ENCODE measurements around the gene SCAMP3. TPM values are rescaled to one million over a fixed set of nuclear protein-coding genes. Genes with fewer than 3 reads are reported as not detected.
"Not testable (repeated sequence)": the region's sequence is repeated elsewhere in the genome, so short reads cannot be mapped to it uniquely, and the experiment has no call there.

Gene SCAMP3
- total and polyA plus RNA-seq, 8 donors: 45.8 to 85.3 (median 55.7) TPM

DNA sequence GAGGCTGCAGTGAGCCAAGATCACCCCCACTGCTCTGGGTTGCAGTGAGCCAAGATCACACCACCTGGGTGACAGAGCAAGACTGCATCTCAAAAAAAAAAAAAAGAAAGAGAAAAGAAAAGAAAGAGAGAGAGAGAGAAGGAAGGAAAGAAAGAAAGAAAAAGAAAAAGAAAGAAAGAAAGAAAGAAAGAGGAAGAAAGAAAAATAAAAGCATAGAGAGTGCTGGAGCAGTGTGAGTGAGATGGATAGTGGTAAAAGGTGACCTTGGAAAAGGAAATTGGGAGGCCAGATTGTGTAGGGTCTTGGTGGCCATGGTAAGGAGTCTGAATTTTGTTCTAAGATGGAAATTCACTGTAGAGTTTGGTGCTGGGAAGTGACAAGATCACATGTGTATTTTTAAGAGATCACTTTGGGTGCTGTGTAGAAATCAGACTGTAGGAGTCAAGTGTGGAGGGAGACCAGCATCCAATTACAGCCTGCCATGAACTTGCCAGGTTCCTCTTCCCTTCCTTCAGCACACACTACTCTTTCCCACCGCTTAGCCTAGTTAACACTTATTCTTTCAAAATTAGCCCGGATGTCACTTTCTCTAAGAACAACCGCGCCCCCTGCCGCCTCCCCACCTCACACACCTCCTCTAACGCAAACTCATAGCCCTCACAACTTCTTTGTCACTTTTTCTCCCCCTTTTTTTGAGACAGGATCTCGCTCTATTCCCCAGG lies 35.8 kb downstream of the SCAMP3 start:
- TF ChIP-seq, protein P1, sequence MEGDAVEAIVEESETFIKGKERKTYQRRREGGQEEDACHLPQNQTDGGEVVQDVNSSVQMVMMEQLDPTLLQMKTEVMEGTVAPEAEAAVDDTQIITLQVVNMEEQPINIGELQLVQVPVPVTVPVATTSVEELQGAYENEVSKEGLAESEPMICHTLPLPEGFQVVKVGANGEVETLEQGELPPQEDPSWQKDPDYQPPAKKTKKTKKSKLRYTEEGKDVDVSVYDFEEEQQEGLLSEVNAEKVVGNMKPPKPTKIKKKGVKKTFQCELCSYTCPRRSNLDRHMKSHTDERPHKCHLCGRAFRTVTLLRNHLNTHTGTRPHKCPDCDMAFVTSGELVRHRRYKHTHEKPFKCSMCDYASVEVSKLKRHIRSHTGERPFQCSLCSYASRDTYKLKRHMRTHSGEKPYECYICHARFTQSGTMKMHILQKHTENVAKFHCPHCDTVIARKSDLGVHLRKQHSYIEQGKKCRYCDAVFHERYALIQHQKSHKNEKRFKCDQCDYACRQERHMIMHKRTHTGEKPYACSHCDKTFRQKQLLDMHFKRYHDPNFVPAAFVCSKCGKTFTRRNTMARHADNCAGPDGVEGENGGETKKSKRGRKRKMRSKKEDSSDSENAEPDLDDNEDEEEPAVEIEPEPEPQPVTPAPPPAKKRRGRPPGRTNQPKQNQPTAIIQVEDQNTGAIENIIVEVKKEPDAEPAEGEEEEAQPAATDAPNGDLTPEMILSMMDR (IDR thresholded peaks at IDR 0.05): peak; percentile 28 to 56
- ATAC-seq (peak; percentile 73), DNase-seq (peak; percentile 56 to 90 (median 80))
- Histone ChIP-seq H3K27me3 (no peaks in the 10 kb centered on the region), H3K9me3 (no peaks in the 10 kb centered on the region), H3K36me3 (no peaks in the 10 kb centered on the region), H3K27ac (peak overlapping the region; percentile 85), H3K4me1 (peaks cover 3 to 59% of the 10 kb centered on the region in 2 donors), H3K4me3 (peak overlapping the region; percentile 56 to 60)
- intact Hi-C loops (cut with DNase I): no loop called here

DNA sequence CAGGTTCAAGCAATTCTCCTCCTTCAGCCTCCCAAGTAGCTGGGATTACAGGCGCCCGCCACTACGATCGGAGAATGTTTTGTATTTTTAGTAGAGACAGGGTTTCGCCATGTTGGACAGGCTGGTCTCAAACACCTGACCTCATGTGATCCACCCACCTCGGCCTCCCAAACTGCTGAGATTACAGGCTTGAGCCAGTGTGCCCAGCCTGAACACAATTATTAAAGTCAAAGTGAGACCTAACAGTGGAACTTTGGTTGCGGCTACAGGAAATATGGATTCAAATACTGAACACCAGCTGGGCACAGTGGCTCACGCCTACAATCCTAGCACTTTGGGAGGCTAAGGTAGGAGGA lies 36.8 kb downstream of the SCAMP3 start:
- intact Hi-C loops (cut with DNase I); H3K9me3 ChIP-seq; ATAC-seq; DNase-seq; H3K4me3 ChIP-seq; H3K27me3 ChIP-seq; H3K36me3 ChIP-seq: not testable (repeated sequence)
- H3K27ac ChIP-seq: peak overlapping the region in 1 of 2 donors; percentile 85
- H3K4me1 ChIP-seq: peaks cover 3 to 67% of the 10 kb centered on the region in 2 donors

DNA sequence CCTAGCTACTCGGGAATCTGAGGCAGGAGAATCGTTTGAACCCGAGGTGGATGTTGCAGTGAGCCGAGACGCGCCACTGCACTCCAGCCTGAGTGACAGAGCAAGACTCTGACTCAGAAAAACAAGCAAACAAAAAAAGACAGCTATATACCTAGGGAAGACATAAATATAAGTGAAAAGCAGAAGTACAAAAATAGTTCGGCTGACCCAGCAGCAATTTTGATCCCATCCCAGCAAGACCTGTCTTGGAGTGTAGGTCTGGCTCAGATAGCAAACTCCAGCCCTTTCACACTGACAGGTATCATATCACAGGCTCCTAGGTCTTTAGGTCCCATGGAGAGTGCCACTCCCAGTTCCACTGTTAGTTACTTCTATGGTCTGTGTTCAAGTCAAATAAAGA lies 39.1 kb downstream of the SCAMP3 start:
- Histone ChIP-seq H3K27me3 (no peaks in the 10 kb centered on the region), H3K9me3 (no peaks in the 10 kb centered on the region), H3K27ac (peak overlapping the region in 1 of 2 donors; percentile 85), H3K36me3 (no peaks in the 10 kb centered on the region), H3K4me1 (peaks cover 3 to 79% of the 10 kb centered on the region in 2 donors), H3K4me3 (no peak overlapping the region)
- ATAC-seq: no peak
- DNase-seq: no peak
- TF ChIP-seq, protein P1 (IDR thresholded peaks at IDR 0.05): no peak
- intact Hi-C loops (cut with DNase I): no loop called here

DNA sequence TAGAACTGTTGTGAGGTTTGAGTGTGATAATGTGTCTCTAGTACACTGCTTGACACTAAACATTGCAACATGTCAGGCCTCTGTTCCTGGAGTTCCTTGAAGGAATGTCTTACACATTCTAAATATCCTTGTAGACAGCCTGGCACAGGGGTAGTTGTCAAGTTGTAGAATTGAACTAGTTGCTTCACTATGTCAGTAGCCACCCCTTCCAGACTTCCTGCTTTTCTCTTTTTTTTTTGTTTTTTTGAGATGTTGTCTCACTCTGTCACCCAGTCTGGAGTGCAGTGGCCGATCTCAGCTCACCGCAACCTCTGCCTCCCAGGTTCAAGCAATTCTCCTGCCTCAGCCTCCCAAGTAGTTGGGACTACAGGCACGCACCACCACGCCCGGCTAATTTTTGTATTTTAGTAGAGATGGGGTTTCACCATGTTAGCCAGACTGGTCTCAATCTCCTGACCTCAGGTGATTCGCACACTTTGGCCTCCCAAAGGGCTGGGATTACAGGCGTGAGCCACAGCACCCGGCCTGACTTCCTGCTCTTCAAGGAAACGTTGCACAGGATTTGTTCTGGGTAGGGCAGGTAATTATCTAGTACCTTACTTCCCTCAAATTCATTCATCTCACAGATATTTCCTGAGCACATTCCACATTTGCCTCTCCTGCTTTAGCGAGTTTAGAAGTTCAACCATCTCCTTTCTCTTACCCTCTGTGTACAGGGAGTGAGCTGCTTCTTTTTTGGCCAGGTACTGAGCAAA lies 41.8 kb downstream of the SCAMP3 start:
- H3K4me3 ChIP-seq; ATAC-seq; intact Hi-C loops (cut with DNase I); H3K36me3 ChIP-seq; H3K27me3 ChIP-seq; DNase-seq; H3K9me3 ChIP-seq: not testable (repeated sequence)
- Histone ChIP-seq H3K4me1 (peaks cover 3 to 61% of the 10 kb centered on the region in 2 donors), H3K27ac (peak overlapping the region; percentile 8 to 82)

DNA sequence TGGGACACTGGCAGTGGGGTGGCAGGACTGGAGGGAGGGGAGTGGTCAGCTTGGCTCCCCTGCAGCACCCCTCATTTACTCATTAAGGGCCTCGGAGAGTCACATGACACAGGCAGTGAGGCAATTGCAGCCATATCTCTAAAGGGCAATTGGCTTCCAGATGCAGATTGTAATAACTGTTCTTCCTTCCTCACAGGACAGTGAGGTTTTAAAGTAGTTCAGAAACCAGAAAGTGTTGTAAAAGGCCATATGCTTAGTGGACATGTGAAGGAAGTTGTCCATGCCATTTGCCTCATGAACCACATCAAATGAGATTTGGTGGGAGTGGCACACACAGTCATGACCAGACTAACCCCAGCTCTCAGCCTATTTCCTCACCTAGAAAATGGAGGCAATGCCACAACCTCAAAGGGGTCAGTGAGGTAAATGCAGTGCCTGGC lies 42.5 kb downstream of the SCAMP3 start:
- Histone ChIP-seq H3K36me3 (no peaks in the 10 kb centered on the region), H3K27ac (peak overlapping the region; percentile 8 to 82), H3K27me3 (no peaks in the 10 kb centered on the region), H3K4me3 (peak overlapping the region in 1 of 2 donors; percentile 3), H3K9me3 (no peaks in the 10 kb centered on the region), H3K4me1 (peaks cover 3 to 55% of the 10 kb centered on the region in 2 donors)
- intact Hi-C loops (cut with DNase I): no loop called here
- peak; percentile 55 for ATAC-seq
- peak in 1 of 4 donors; percentile 24 for DNase-seq
- TF ChIP-seq, protein P1 (IDR thresholded peaks at IDR 0.05): no peak
